Measurements from ENCODE around the gene IKBKE.

DNA sequence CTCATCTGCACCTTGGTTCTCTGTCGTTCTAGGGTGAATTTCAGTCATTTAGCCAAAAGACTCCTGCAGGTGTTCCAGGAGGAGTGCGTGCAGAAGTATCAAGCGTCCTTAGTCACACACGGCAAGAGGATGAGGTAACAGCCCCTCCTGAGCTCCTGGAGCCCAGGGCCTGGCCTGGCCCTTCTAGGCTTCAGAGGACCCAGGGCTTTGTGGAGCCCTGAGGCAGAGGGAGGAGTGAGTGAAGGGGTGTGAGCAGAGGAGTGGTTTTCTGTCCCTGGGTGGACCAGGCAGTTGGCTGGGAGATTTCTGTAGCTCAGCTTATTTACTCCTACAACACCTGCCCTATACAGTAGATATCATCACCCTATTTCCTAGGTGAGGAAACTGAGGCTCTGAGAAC is 21.3 kb downstream of the IKBKE start:
- TF ChIP-seq POLR2AphosphoS5 (IDR thresholded peaks at IDR 0.05; ENCODE audit: low read depth, low read length) (no peak), POLR2A (IDR thresholded peaks at IDR 0.05; ENCODE audit: low read depth, low read length) (no peak)
